GM12892 (cell line): ENCODE results near the gene ALDOA.

Experiments used
- POLR2A ChIP-seq: IDR thresholded peaks from 2 replicates; pipeline ENCODE4 v1.6.1; 2011; ENCODE audit warnings: low read depth, low read length, control low read depth
- POLR2AphosphoS5 ChIP-seq: IDR thresholded peaks from 2 replicates; pipeline ENCODE4 v1.6.1; 2011; ENCODE audit warnings: low read depth, low read length, control low read depth
- TAF1 ChIP-seq: IDR thresholded peaks from 2 replicates; pipeline ENCODE4 v1.6.1; 2011; ENCODE audit warnings: low read depth, mild to moderate bottlenecking, control low read depth, low read length, borderline replicate concordance

DNA sequence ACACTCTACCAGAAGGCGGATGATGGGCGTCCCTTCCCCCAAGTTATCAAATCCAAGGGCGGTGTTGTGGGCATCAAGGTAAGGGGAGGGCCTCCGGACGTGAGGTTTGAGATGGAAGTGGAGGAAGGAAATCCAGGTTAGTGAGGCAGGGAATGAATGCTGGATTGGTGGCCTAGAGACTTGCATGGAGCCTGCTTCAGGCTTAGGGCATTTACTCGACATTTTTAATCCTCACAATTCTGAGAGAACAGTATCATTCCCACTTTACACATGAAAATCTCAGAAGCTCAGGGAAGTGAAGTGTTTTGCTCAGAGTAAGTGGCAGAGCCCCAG lies 2.0 kb downstream of the ALDOA start:
- TF ChIP-seq TAF1 (no peak), POLR2AphosphoS5 (no peak), POLR2A (no peak)
